Stimulated activated CD8-positive, alpha-beta memory T cell treated with anti-CD3 and anti-CD28 coated beads, Interleukin-4, amount 100 ng/mL, for 48 hours (primary cell): ENCODE measurements around the gene CHMP3.
A peak's percentile ranks its signal among the peaks of the same experiment; 100 is the strongest.
"Not testable (repeated sequence)": the region's sequence is repeated elsewhere in the genome, so short reads cannot be mapped to it uniquely, and the experiment has no call there.

Source experiments
- DNase-seq: peaks from one replicate; pipeline ENCODE4 v3.0.0-alpha.2; 2020

The CHMP3 gene

DNA sequence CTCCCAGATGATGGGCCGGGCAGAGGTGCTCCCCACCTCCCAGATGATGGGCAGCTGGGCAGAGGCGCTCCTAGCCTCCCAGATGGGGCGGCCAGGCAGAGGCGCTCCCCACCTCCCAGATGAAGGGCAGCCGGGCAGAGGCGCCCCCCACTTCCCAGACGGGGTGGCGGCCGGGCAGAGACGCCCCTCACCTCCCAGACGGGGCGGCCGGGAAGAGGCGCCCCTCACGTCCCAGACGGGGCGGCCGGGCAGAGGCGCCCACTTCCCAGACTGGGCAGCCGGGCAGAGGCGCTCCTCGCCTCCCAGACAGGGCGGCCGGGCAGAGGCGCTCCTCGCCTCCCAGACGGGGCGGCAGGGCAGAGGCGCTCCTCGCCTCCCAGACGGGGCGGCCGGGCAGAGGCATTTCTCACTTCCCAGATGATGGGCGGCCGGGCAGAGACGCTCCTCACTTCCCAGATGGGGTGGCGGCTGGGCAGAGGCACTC lies 14.3 kb downstream of the CHMP3 start:
- not testable (repeated sequence) for DNase-seq

DNA sequence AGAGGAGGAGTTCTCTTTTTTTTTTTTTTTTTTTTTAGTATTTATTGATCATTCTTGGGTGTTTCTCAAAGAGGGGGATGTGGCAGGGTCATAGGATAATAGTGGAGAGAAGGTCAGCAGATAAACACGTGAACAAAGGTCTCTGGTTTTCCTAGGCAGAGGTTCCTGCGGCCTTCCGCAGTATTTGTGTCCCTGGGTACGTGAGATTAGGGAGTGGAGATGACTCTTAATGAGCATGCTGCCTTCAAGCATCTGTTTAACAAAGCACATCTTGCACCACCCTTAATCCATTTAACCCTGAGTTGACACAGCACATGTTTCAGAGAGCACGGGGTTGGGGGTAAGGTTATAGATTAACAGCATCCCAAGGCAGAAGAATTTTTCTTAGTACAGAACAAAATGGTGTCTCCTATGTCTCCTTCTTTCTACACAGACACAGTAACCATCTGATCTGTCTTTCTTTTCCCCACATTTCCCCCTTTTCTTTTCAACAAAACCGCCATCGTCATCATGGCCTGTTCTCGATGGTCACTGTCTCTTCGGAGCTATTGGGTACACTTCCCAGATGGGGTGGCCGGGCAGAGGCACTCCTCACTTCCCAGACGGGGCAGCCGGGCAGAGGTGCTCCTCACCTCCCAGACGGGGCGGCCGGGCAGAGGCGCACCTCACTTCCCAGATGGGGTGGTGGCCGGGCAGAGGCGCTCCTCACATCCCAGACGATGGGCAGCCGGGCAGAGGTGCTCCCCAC lies 14.9 kb downstream of the CHMP3 start:
- DNase-seq = not testable (repeated sequence)

DNA sequence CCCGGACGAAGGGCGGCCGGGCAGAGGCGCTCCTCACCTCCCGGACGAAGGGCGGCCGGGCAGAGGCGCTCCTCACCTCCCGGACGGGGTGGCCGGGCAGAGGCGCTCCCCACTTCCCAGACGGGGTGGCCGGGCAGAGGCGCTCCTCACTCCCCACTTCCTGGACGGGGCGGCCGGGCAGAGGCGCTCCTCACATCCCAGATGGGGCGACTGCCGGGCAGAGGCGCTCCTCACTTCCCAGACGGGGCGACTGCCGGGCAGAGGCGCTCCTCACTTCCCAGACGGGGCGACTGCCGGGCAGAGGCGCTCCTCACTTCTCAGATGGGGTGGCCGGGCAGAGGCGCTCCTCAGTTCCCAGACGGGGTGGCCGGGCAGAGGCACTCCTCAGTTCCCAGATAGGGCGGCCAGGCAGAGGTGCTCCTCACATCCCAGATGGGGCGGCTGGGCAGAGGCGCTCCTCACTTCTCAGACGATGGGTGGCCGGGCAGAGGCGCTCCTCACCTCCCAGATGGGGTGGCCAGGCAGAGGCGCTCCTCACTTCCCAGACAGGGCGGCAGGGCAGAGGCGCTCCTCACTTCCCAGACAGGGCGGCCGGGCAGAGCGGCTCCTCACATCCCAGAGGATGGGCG lies 17.8 kb downstream of the CHMP3 start:
- DNase-seq = not testable (repeated sequence)

DNA sequence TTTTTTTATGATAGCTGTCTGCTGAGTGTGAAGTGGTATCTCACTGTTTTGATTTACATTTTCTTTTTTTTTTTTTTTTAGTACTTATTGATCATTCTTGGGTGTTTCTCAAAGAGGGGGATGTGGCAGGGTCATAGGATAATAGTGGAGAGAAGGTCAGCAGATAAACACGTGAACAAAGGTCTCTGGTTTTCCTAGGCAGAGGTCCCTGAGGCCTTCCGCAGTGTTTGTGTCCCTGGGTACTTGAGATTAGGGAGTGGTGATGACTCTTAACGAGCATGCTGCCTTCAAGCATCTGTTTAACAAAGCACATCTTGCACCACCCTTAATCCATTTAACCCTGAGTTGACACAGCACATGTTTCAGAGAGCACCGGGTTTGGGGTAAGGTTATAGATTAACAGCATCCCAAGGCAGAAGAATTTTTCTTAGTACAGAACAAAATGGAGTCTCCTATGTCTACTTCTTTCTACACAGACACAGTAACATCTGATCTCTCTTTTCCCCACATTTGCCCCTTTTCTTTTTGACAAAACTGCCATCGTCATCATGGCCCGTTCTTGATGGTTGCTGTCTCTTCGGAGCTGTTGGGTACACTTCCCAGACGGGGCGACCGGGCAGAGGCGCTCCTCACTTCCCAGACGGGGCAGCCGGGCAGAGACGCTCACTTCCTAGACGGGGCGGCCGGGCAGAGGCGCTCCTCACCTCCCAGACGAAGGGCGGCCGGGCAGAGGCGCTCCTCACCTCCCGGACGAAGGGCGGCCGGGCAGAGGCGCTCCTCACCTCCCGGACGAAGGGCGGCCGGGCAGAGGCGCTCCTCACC lies 18.8 kb downstream of the CHMP3 start:
- not testable (repeated sequence) for DNase-seq

DNA sequence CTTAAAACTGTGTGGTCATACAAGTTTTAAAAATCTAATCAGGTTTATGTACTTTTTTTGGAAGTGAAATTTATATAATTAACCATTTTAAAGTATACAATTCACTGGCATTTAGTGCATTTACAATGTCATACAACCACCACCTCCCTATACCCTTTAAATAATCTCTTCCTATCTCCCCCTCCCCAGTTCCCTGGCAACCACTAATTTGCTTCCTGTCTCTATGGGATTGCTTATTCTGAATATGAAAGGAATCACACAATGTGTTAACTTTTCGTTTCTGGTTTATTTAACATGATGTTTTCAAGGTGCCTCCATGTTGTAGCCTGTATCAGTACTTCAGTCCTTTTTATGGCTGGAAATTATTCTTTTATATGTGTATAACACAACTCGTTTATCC lies 19.4 kb downstream of the CHMP3 start:
- DNase-seq = no peak

DNA sequence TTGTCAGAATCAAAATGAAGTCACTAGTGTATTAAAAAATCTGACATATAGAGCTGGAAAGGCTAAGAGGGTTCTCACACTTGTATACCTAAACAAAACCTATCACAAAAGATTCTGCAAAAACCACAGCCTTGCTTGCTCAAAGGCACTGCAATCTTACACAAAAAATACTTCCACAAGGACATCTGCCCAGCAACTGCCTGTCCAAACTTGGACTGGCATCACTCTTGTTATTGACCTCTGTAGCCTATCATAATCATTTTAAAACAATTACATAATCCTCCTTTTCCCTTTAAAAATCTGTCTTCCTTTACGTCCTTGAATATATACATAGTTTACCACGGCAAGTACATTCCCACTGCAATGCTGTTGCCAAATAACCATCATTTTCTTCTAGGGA lies 19.9 kb downstream of the CHMP3 start:
- DNase-seq = no peak

DNA sequence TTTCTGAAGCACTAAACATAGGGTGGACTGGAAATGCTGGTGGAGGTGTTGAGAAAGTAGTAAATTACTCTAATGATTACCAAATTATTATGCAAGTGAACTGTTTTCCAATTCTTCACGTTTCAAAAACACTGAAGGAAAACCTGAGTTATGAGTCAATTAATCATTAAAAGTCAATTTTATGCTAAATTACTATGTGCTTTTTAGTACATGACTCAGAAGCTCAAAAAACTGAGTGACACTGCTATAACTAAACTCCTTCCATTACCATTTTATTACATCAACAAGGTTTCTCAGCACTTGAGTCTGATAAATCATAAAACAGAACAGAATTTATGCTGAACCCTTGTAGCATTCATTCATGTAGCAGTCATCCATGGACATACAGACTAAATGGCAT lies 20.4 kb downstream of the CHMP3 start:
- DNase-seq = no peak

DNA sequence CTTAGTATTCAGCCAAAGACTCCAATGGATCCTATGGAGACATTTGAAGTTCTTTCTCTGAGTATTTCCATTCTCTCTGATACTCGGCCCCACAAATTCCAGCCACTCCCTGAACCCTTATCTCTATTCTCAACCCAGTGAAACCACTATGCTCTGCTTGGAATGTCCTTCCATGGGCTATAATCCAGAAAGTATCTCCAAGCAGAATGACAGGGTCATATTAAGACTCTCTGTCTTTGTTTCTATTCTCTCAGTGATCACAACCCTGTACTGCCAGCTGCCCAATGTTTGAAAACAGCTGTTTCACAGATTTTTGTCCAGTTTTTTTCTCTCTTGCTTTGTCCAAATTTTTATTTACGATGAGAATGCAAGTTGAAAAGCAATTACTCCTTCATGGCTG lies 21.9 kb downstream of the CHMP3 start:
- no peak for DNase-seq

DNA sequence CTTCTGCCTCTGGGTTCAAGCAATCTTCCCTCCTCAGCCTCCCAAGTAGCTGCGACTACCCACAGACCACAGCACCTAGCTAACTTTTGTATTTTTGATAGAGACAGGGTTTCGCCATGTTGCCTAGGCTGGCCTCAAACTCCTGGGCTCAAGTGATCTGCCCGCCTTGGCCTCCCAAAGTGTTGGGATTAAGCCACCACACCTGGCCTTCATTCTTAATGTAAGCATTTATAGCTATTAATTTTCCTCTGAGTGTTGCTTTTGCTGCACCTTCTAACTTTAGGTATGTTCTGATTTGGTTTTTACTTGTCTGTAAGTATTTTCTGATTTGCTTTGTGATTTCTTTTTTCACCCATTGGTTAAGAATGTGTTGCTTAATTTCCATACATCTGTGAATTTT lies 29.7 kb downstream of the CHMP3 start:
- no peak for DNase-seq

DNA sequence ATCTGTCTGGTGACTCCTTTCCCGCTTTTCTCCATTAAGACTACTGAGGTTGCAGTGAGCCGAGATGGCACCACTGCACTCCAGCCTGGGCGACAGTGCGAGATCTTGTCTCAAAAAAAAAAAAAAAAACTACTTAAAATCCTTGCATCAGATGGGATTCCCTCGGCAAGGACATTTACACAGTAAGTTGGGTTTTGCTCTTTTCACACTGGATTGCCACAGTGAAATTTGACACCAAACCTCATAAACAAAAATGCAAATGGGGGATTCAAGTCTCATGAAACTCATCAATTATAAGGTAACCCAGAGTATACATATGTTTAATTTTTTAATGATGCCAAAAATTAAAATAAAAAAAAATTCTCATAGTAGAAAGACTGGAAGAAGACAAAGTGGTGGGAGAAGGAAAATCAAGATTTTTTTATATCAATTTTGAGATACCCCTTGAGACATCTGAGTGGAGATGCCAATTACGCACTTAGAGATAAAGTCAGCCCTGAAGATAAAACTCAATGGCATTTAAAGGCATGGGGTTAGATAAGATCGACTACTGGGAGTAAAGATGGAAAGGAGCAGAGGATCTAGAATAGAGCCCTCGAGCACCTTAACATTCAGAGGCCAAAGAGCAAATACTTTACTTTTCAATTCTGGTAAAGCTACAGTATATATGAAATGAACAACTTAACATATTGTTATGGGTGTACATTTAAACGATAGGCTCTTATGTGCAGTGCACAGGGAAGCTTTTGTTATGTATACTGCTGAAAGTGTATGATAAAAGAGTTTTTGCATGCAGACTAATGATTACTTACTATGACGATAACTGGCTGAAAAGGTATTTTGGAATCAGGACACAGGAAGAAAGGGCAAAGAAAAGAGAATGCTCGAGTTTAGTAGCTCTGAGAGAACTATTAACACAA lies 37.6 kb downstream of the CHMP3 start:
- no peak for DNase-seq

DNA sequence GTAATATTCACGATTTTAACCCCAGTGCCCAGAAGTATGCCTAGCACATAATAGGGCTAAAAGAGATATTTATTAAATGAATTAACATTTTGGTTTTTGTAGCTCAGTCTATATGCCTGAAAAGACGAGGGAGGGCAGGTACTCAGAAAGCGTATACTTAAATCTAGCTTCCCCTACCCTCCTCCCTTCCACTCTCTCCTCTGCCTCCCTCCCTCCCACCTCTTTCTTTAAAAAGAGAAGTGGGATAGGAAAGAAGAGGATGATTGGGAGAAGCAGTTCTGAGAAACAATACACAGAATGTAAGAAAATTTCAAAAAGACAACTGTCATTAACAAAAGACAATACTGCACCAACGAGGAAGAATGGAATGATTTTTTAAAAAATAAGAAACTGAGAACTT lies 39.8 kb downstream of the CHMP3 start:
- no peak for DNase-seq

DNA sequence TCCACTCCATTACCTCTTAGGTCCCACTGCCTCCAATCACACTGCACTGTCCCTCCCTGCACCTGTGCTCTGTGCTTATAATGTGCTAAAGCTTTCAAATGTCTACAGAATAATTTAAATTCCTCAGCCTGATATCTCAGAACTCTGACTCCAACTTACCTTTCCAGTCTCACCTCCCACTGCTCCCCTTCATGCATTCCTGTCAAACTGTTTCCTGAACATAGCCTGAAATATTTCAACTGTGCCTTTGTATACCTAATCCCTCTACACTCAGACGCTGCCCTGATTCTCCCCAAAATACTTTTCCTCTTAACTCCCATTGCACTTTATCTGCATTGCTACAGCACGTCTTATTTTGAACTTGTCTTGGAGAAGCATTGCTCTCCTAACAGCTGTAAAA lies 40.5 kb downstream of the CHMP3 start:
- DNase-seq = no peak

DNA sequence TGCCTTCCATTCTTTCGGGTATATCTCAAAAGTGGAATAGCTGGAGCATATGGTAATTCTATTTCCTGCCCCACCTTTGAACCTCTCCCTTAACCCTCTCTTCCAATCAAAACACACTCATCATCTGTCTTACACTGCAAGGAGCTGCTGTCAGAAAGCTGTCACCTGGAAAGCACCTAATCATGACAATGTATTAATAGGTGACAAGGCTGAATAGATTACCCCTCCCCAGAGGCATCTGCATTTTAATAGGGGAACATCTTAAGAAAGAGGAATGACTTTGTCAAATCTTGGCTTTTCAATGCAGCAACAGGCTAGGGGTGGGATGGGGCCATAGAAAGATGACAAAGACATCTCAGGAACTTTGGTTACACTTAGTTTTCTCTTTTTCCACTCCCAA lies 41.3 kb downstream of the CHMP3 start:
- DNase-seq = no peak

DNA sequence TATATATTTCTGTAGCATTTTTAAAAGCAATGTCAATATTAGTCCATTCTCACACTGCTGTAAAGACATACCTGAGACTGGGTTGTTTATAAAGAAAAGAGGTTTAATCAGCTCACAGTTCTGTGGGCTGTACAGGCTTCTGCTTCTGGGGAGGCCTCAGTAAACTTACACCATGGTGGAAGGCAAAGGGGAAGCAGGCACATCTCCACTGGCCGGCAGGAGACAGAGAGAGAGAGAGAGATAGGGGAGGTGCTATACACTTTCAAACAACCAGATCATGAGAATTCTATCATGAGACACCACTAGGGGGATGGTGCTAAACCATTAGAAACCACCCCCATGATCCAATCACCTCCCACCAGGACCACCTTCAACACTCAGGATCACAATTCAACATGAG lies 43.1 kb downstream of the CHMP3 start:
- no peak for DNase-seq

DNA sequence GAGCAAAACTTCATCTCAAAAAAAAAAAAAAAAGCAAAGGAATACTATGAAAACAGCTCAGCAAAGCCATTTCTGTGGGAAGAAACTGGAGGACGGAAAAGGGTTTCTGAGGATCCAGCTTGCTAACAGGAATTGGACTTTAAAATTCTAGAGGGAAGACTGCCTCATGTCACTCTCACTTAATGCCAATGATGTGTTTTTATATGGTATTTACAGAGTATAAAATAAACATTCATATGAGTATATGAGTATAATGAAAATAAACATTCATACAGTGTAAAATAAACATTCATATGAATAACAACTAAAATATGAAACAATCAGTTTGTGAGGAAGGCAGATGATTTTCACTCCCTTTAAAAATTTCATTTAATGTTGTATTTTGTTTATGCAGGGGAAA lies 43.9 kb downstream of the CHMP3 start:
- no peak for DNase-seq

DNA sequence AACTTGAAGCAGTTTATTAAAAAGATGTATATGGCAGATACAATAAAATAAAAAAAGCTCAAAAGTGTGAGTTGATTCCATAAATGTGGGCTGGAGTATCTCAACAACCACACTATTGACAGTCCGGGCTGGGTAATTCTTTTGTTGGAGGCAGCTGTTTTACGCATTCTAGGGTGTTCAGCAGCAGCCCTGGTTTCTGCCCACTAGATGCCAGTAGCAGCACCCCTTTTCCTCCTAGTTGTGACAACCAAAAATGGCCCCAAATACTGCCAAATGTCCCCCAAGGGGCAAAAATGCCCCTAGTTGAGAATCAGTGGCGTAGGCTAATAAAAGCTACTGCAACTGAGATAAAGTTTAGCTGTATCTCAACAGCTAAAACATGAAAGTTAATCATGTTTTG lies 44.8 kb downstream of the CHMP3 start:
- peak; percentile 30 for DNase-seq

DNA sequence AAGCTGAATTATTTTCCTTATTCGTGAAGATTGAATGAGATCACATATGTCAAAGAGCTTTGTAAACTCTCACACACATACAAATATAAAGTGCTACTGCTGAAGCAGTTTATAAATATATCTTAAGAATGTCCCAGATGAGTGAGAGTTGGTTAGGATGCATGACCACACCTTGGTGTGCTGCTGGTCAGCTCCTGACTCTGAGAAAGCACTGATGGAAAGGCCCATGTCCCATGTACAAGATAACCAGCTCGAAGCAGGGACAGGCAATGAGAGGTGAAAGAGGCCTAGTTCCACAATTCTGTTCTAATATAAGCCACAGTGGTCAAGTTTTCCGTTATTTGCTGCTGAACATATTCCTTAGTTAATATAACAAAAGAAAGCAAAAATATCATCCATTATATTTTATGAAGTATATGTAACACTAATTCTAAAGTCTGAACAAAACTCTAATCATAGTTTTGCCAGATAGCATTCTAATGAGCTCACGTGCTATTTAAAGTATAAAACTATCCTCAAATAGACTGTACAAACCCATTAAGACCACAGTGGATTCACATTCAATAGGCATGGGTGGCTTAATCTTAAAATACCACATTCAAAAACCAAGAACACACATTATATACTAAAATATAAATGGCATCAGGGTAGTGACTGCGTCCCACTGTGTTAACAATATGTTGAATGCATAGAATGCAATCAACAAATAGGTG lies 49.1 kb downstream of the CHMP3 start:
- no peak for DNase-seq

DNA sequence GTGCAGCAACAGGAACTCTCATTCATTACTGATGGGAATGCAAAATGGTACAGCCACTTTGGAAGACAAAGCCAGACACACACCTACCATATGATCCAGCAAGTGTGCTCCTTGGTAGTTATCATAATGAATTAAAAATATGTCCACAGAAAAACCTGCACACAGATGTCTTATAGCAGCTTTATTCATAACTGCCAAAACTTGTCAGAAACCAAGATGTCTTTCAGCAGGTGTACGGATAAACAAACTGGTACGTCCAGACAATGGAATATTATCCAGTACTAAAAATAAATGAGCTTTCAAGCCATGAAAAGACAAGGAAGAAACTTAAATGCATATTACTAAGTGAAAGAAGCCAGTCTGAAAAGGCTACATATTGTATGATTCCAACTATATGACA lies 50.4 kb downstream of the CHMP3 start:
- no peak for DNase-seq

DNA sequence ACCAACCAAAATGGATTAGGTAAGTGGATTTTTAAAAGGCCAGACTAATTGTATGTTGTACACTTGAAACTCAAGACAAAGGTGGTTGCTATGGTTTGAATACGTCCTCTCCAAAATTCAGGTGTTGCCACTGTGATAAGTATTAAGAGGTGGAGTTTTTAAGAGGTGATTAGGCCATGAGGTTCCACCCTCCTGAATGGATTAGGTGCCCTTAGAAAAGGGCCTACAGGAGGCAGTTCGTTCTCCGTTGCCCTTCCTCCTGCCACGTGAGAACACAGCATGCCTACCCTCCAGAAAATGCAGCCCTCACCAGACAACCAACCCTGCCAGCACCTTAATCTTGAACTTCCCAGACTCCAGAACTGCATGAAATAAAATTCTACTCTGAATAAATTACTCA lies 51.2 kb downstream of the CHMP3 start:
- DNase-seq = no peak

DNA sequence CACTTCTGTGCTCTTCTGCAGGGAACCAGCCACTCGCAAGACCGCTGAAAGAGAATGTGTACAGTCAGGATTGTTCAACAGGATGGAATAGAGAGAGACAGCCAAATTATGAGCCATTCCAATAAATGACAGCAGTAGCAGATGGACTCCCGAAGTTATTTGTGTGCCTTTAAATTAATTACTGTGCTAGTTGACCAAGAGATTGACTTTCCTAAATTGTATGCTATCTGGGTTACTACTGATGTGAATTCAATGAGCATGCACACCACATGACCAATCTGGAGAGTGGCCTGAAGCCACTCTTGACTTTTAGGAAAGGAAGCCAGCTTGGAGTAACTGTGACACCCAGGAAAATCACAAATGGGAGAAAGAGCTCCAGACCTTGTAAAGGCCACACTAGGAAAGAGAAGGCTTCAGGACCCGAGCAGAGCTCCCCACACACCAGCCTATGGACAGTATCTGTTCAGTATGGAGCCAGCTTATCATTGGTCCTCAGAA lies 52.8 kb downstream of the CHMP3 start:
- no peak for DNase-seq

DNA sequence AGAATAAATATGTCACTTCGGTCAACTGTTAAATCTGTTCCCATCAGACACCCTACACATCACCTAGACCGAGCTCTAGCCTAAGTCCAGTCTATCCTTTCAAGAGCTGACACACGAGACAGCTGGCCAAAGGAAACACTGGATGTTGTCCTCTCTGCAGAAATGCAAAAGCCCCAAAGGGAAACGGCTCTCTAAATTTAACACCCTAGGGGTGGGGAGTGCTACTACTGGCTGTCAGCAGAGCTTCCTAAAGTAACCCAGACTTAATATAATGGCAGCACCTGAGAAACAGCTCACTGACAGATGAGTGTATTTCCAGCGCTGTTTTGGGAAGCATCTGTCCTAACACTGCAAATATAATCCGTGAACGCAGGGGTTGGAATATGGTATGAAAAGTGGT lies 55.6 kb downstream of the CHMP3 start:
- no peak for DNase-seq
